HG03135 (cell line): Measurements from ENCODE around the gene SLC25A19.
"Not testable (repeated sequence)": the region's sequence is repeated elsewhere in the genome, so short reads cannot be mapped to it uniquely, and the experiment has no call there.

Source experiments
- ATAC-seq: cut with Tn5 transposase; IDR thresholded peaks from one replicate; pipeline ENCODE4 v1.9.1; 2021; ENCODE audit warnings: mild to moderate bottlenecking, moderate library complexity; ENCODE audit not compliant: unreplicated experiment

The SLC25A19 gene

DNA sequence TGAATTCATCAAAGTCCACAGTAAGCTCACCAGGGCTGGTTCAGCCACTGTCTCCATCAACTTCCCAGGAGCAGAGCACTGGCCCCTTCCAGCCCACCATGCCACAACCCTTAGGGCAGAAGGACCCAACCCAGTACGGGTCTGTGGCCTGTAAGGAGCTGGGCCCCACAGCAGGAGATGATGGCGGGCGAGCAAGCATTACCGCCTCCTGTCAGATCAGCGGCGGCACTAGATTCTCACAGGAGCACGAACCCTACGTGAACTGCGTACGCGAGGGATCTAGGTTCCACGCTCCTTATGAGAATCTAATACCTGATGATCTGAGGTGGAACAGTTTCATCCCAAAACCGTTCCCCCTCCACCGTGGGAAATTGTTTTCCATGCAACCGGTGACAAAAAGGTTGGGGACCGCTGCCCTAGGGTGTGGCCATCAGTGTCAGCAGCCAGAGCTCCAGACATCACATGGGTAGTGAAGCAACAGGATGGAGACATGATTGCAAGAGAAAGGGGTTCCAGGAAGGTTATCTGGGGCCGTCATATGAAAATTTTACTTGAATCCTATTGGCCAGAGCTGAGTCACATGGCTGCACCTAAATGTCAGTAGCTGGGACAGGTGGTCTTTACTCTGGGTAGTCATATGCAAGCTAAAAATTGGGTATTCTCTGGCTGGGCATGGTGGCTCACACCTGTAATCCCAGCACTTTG, 12.4 kb upstream of the SLC25A19 start:
- ATAC-seq, result no peak

DNA sequence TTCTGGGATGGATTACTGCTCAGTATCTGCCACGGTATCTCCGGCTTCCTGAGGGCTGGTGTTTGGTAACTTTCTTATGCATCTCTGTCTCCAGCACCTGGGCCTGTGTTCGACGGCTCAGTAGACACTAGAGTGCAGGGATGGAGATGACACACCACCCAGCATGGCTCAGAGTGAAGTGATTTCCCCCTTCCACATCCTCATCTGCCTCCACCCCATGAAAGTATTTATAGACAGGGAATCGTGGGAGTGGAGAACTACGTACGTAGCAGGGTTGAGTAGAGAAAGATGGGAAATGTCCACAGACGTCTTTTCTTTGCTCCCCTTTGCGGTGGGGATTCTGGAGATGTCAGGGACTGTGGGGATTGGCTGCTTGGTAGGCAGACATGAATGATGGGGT, 11.8 kb upstream of the SLC25A19 start:
- no peak for ATAC-seq

DNA sequence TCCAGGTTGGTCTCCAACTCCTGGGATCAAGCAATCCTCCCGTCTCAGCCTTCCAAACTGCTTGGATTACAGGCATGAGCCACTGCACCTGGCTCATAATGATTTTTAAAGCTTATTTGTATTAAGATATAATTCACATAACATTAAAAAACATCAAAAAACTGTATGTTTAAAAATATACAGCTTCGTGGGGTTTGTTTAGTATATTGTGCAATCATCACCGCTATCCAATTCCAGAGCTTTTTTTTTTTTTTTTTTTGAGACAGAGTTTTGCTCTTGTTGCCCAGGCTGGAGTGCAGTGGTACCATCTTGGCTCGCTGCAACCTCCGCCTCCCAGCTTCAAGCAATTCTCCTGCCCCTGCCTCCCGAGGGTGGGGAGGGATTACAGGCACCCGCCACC, 11.0 kb upstream of the SLC25A19 start:
- ATAC-seq, result no peak

DNA sequence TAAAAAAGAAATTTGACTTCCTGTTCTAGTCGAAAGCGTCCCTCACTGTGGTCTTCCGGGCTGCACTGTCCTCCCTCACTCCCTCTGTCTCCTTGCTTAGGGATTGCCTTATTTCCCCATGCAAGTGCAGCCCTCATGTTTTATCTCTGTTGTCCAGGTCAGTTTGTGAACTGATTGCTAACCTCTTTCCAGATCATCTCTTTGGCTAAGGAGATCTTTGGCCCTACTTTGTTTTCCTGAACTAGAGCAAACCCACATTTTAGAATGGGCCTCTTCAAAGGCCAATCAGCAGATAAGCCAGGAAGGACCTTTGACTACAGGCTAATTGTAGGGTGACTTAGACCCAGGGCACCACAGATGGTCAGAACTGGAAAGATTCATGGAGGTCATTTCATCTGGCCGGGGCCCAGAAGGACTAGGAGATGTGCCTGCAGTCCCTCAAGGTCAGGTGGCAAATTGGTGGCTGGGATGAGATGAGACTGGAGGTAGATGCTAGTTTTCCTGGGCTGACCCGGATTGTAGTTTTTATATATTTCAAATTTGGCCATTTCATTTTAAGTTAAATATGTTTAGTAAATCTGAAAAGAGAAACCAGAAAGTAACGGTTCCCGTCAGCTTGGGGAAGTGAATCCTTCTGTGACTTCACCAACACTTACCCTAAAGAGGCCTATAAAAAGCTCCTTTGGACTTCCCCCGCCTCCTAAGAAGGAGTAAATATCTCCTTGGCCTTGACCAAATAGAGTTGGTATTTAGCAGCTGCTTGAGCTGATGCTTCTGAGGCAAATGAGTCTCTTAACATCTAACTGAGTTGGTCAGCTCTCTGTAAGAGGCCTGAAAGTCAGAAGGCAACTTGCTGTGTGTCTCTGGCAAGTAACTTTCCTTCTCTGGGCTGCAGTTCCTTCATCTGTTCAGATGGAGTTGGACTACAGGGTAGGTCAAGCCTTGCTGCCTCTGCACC, 6.2 kb upstream of the SLC25A19 start:
- ATAC-seq, result peak; percentile 66

DNA sequence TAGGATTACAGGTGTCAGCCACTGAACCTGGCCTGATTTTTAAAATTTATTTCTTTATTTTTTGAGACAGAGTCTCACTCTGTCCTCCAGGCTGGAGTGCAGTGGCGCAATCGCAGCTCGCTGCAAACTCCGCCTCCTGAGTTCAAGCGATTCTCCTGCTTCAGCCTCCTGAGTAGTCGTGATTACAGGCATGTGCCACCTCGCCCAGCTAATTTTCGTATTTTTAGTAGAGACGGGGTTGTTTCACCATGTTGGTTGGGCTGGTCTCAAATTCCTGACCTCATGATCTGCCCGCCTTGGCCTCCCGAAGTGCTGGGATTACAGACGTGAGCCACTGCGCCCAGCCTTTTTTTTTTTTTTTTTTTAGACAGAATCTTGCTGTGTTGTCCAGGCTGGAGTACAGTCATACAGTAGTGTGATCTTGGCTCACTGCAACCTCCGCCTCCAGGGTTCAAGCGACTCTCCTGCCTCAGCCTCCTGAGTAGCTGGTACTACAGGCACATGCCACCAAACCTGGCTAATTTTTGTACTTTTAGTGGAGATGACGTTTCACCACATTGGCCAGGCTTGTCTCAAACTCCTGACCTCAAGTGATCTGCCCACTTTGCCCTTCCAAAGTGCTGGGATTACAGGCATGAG, 3.7 kb upstream of the SLC25A19 start:
- not testable (repeated sequence) for ATAC-seq

DNA sequence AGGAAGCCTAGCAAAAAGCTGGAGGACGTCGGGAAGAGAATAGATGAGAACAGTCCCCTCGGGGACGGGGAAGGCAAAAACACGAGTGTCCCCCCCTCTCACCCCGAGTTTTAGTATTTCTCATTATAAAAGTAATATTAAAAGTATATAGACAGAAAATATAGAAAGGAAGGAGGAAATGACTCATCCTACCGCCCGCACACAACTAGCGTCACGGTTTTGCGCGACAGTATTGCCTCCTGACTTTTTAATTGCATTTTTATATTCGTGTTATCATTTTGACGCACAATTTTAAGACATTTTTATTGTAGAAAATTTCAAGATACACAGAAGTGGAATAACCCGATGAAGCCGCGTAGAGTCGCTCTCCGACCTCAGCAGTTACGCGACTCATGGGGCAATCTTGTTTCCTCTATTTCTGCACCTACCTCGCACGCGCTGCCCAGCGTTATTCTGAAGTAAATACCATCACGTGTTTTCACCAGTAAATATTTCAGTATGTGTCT, 652 bp upstream of the SLC25A19 start:
- peak; percentile 30 for ATAC-seq

DNA sequence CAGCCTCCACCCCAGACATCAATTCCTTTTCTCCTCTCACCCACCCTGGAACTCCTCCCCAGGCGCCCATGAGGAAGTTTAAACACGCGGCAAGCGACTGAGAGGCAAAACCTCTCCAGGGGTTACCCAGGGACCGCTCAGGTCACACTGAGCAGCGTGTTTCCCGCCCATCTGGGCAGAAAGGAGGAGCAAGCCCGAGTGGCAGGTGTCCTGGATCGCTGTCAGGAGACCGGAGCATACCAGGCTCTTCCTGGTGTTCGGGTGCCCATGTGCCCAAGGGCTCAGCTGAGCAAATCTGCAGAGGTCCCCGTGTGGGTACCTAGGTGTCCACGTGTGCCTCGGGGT, 491 bp downstream of the SLC25A19 start:
- ATAC-seq, result peak; percentile 7

DNA sequence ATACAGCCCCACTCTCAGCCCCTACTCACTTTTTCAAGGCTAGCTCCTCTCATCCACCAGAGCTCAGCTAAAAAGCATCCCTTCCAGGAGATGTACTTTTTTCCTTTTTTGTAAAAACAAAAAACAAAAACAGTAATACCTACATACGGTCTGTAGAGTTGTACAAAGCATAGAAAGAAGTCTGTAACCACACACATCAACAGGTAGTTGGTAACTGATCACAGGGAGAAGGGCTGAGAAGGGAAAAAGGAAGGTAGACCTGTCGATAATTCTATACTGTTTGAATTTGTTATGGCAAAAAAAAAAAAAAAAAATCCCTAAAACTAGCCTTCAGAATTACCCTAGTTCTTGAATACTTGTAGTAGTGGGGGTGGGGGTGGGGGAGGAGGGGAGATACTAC, 874 bp downstream of the SLC25A19 start:
- no peak for ATAC-seq

DNA sequence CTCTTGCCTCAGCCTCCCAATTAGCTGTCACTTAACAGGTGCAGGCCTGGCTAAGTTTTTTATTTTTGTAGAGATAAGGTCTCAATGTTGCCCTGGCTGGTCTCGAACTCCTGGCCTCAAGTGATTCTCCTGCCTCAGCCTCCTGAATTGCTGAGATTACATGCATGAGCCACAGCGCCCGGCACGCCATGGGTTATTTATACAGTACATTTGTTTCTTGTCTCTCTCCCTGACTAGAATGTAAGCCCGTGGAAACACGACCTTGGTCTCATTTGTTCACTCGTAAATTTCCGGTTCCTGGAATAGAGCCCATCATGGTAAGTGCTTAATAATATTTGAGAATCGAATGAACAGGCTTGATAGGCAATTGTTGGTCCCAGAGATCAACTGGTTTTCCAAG, 2.0 kb downstream of the SLC25A19 start:
- no peak for ATAC-seq

DNA sequence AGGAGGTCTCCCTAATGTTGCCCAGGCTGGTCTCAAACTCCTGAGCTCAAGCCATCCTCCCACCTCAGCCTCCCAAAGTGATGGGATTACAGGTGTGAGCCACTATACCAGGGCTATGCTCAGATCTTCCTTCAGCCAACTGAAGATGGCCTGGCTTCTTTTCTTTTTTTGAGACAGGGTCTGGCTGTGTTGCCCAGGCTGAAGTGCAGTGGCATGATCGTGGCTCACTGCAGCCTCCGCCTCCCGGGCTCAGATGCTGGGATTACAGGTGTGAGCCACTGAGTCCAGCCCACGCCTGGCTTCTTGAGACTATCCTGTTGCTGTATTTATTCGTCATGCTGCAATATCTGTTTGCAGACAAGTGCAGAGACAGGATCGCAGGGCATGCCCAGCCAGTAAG, 4.1 kb downstream of the SLC25A19 start:
- ATAC-seq, result no peak

DNA sequence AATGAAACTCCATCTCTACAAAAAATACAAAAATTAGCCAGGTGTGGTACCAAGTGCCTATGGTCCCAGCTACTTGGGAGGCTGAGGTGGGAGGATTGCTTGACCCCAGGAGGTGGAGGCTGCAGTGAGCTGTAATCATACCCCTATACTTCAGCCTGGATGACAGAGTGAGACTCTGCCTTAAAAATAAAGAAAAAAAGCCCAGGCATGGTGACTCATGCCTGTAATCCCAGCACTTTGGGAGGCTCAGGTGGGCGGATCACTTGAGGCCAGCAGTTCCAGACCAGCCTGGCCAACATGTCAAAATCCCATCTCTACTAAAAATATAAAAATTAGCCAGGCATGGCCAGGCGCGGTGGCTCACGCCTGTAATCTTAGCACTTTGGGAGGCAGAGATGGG, 9.0 kb downstream of the SLC25A19 start:
- not testable (repeated sequence) for ATAC-seq

DNA sequence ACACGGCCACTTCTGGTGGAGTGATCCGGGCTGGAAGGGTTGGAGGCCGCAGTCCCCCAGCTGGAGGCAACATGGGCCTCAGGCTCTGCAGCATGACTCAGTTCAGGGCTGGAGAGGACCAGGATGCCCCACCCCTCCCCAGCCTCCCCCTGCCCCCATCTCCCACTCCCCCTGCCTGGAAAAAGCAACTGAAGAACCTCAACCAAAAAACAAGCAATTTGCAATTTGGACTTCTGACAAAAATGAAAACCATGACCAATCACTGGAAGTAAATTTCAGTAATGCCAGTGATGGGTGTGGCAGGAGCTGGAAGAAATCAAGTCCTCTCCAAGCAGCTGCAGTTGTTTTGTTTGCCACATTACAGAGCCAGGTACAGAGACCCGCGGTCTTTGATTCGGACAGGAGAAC, 11.6 kb downstream of the SLC25A19 start:
- no peak for ATAC-seq

DNA sequence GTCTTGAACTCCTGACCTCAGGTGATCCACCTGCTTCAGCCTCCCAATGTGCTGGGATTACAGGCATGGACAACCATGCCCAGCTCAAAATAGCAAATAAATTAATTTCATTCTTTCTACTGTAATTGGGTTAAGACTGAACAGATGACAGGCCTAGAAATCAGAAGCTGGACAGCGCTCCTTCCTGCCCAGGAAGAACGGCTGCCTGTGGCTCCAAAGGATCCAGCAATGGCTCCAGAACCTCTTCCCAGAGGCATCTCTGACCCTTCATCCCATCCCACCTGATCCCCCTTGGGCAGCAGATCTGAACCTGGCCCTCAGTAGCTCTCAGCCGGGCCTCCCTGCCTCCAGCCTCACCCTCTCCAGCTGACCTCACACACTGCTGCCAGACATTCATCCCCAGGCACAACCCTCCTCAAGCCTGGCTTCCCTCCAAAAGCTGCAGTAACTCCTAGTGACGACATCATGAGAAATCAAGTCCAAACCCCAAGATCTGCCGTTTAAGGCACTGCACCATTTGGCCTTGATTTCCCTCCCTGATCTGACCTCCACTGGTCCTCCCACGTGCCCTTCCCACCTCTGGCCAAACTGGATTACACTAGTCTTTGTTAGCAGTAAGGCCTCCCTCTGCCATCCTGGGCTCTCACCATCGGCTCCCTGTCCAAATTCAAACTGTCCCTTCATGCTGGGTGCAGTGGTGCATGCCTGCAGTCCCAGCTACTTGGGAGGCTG, 15.1 kb downstream of the SLC25A19 start:
- no peak for ATAC-seq

DNA sequence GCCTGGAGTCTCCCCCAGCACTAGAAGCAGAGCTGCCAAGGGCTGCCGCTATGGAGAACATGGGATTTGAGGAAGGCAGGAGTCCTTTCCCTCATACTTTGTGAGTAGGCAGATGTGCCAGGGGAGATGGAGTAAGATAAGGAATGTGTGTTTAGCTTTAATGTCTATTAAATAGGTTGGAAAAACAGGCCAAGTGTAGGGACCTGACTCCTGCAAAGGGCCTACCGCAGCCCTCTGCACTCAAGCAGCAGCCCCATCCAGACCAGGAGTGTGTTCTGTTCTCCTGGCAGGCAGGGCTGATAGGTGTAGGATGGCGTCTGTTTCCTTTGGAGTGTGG, 16.4 kb downstream of the SLC25A19 start:
- ATAC-seq, result no peak

DNA sequence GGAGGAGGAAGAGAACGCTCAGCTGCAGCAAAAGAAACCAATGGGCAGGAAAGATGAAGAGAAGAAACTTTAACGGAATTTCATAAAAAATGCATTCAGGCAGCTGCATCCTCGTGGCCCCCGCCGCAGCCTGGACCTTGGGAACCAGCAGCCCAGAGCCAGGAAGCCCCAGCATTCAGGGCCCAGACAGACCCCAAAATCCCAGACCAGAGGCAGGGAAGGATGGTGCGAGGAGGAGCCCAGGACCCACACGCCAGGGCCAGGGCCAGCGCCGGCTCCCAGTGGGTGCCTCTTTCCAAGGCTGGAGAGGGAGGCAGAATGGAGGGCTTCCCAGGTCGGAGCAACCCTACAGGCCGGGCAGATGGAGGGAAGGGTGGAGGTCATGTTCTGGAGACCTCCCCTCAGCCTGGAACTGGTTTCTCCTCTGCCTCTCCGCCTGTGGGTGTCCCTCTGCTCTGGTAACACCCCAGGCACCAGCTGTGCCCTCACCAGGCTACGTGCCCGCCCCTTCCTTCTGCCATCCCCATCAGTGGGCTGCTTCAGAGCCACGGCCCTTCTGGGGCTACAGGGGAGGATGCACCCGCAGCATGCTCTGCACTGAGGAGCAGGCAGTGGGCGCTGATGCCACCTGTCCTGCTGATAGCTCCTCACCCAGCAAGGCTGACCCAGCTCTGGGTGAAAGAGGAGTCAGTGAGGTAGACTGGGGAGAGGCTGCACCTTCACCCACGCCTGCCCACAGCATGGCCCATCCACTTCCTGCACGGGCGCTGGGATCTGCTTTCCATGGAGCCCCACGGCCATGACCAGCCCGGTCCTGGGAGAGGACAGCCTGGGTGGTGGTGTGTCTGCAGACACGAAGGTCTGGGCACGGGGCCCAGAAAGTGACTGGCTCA, 17.0 kb downstream of the SLC25A19 start:
- no peak for ATAC-seq

DNA sequence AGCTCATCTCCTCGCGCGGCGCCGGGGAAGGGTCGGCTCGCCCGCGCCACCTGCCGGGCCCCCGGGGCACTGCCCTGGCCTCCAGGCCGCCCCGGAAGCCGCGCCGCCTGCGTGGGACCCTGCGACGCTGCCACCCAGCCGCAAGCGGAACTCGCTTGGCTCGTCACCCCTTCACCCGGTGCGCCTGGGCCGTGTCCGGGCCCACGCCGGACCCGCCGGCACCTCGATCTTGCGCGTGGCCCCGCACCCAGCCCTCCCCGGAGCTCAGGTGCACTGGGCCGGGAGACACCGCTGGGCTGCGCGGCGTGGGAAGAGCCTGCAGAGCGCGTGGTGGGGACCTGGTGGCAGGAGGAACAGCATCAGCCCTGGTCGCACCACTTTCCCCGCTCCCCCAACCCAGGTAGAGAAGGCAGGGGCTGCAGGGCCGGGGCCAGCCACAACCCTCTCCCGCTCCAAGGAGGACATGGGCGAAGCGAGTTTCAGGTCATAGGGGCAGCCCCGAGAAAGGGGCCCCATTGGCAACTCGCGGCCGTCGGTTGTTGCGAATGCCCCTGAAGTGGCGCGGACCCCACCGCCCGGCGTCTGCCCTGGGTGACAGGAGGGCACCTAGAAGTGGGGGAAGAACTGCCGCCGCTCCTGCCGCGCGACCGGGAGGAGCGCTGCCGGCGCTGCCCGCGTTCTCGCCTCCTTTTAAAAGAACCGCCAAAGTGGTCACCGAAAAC, 17.8 kb downstream of the SLC25A19 start:
- ATAC-seq, result peak; percentile 65

DNA sequence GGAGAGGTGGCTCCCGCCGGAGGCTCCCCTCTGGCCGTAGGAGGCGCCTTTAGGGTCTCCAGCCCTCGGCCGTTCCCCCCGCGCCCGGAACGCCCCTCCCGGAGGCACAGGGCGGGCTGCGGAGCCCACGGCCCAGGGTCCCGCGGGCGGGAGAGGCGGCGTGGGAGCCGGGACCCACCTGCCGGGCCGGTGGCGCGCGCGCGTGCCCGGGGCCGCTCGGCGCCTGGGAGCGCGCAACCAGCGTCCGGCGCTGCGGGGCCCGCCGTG, 18.3 kb downstream of the SLC25A19 start, which contains the start of gene MIF4GD:
TSS of gene MIF4GD (minus strand) at position 266 of the 267 bp plus-strand sequence. CDS start 1,036 bp downstream, outside the sequence.
- no peak for ATAC-seq

DNA sequence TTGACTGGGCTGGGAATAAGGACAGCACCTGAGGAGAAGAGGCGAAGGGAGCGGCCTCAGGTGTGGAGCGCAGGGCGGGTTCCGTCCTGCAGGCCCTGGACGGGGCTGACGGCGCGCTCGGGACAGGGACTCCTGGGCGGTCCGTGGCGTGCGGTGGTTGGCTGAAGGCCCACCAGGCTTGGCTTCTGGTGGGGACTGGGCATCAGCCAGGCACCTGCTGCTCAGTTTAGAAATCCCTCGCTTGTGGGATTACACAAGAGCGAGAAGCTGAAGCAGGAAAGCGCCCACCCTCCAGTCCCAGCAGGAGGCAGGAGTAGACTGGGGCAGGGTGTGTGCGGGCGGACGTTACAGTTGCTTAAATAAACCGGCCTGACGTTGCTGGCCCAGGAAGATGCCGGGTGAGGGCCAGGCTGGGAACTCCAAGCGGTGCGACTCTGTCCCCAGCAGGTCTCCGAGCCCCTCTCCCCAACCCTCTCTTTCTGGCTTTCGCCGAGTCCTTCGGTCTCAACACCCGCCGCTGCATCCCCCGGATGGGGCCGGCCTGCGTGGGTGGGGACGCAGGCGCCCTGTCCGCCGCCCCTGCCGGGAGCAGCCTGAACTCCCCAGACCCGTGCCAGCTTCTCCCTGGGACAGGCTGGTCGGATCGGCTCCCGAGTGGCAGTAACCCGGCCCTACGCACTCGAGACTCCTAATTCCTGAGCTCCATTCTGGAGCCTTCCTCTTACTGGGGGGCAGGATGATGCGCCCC, 18.8 kb downstream of the SLC25A19 start:
- ATAC-seq, result peak; percentile 42

DNA sequence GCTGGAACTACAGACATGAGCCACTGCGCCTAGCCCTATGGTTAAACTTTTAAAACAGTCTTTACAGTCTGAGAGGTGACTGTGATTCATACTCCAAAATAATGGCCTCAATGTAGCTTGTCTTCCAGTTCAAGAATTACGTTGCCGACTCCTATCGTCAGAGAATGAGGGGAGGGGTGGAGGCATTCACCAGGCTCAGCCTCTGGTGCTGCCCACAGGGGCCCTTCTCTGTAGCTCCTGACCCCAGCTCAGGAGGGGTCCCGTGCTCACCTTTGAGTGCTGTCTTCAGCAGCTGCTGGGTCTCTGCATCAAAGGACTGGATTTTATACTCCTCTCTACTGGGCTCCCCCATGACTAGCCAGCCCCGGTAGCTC, 19.4 kb downstream of the SLC25A19 start:
- no peak for ATAC-seq
